Measurements from ENCODE around the gene RGS7BP.
A peak's percentile ranks its signal among the peaks of the same experiment; 100 is the strongest.

RGS7BP gene

GRCh38 chr5:64637144-64637543 is 131.3 kb downstream of the RGS7BP start:
- Histone ChIP-seq H3K9me2 (replicated peaks; ENCODE audit: insufficient read depth, low read length) (no peaks in the 10 kb centered on the region), H3K36me3 (ENCODE audit: low read length) (no peaks in the 10 kb centered on the region), H2AFZ (ENCODE audit: low read depth, low read length, severe bottlenecking) (peak overlapping the region; percentile 15), H3K9me3 (ENCODE audit: insufficient read depth, low read length) (no peaks in the 10 kb centered on the region), H3K4me2 (ENCODE audit: low read depth, low read length, poor library complexity, severe bottlenecking) (no peak overlapping the region), H3K9ac (ENCODE audit: low read length) (no peak overlapping the region), H3K79me2 (ENCODE audit: insufficient read depth, low read length) (no peaks in the 10 kb centered on the region), H4K20me1 (ENCODE audit: low read depth, low read length) (no peaks in the 10 kb centered on the region), H3K27me3 (ENCODE audit: low read length) (no peaks in the 10 kb centered on the region), H3F3A (ENCODE audit: insufficient read depth) (no peaks in the 10 kb centered on the region), H3K4me3 (ENCODE audit: insufficient read depth, low read length, poor library complexity, severe bottlenecking) (no peak overlapping the region), H3K27ac (ENCODE audit: low read depth, low read length) (no peak overlapping the region)
- TF ChIP-seq CTCF (IDR thresholded peaks at IDR 0.05; ENCODE audit: insufficient read depth, low read length, poor library complexity, severe bottlenecking) (no peak), EZH2phosphoT487 (conservative IDR thresholded peaks at IDR 0.05; ENCODE audit: low read length) (no peak)

GRCh38 chr5:64637837-64638443 is 132.1 kb downstream of the RGS7BP start:
- Histone ChIP-seq H3K4me3 (ENCODE audit: insufficient read depth, low read length, poor library complexity, severe bottlenecking) (no peak overlapping the region), H3K27ac (ENCODE audit: low read depth, low read length) (no peak overlapping the region), H3K27me3 (ENCODE audit: low read length) (no peaks in the 10 kb centered on the region), H3K4me2 (ENCODE audit: low read depth, low read length, poor library complexity, severe bottlenecking) (no peak overlapping the region), H4K20me1 (ENCODE audit: low read depth, low read length) (no peaks in the 10 kb centered on the region), H2AFZ (ENCODE audit: low read depth, low read length, severe bottlenecking) (no peak overlapping the region), H3K36me3 (ENCODE audit: low read length) (no peaks in the 10 kb centered on the region), H3K9ac (ENCODE audit: low read length) (no peak overlapping the region), H3K79me2 (ENCODE audit: insufficient read depth, low read length) (no peaks in the 10 kb centered on the region), H3K9me2 (replicated peaks; ENCODE audit: insufficient read depth, low read length) (no peaks in the 10 kb centered on the region), H3F3A (ENCODE audit: insufficient read depth) (no peaks in the 10 kb centered on the region), H3K9me3 (ENCODE audit: insufficient read depth, low read length) (no peaks in the 10 kb centered on the region)
- TF ChIP-seq EZH2phosphoT487 (conservative IDR thresholded peaks at IDR 0.05; ENCODE audit: low read length) (no peak), CTCF (IDR thresholded peaks at IDR 0.05; ENCODE audit: insufficient read depth, low read length, poor library complexity, severe bottlenecking) (no peak)

- H4K20me1 ChIP-seq (ENCODE audit: low read depth, low read length): no peaks in the 10 kb centered on the region
- no peaks in the 10 kb centered on the region for H3K9me3 ChIP-seq (ENCODE audit: insufficient read depth, low read length)
- no peak overlapping the region for H3K27ac ChIP-seq (ENCODE audit: low read depth, low read length)
- H3K9me2 ChIP-seq (replicated peaks; ENCODE audit: insufficient read depth, low read length): no peaks in the 10 kb centered on the region
- no peaks in the 10 kb centered on the region for H3K79me2 ChIP-seq (ENCODE audit: insufficient read depth, low read length)
- no peak overlapping the region for H3K9ac ChIP-seq (ENCODE audit: low read length)
- no peak overlapping the region for H2AFZ ChIP-seq (ENCODE audit: low read depth, low read length, severe bottlenecking)
- H3K36me3 ChIP-seq (ENCODE audit: low read length): no peaks in the 10 kb centered on the region
- H3F3A ChIP-seq (ENCODE audit: insufficient read depth): no peaks in the 10 kb centered on the region
- H3K27me3 ChIP-seq (ENCODE audit: low read length): no peaks in the 10 kb centered on the region
- TF ChIP-seq EZH2phosphoT487 (conservative IDR thresholded peaks at IDR 0.05; ENCODE audit: low read length) (no peak), CTCF (IDR thresholded peaks at IDR 0.05; ENCODE audit: insufficient read depth, low read length, poor library complexity, severe bottlenecking) (no peak)
- no peak overlapping the region for H3K4me3 ChIP-seq (ENCODE audit: insufficient read depth, low read length, poor library complexity, severe bottlenecking)
- no peak overlapping the region for H3K4me2 ChIP-seq (ENCODE audit: low read depth, low read length, poor library complexity, severe bottlenecking)
Observed at GRCh38 chr5:64644831-64645230, 139.0 kb downstream of the RGS7BP start.
